Progenitor cell of endocrine pancreas (in vitro differentiated cells): ENCODE data around the gene CDH18. TPM values are rescaled to one million over a fixed set of nuclear protein-coding genes. Genes with fewer than 3 reads are reported as not detected.
"Not testable (repeated sequence)": the region's sequence is repeated elsewhere in the genome, so short reads cannot be mapped to it uniquely, and the experiment has no call there.

Source experiments
- DNase-seq: peaks from one replicate; pipeline ENCODE4 v3.0.0; 2021; ENCODE audit warnings: low spot score; ENCODE audit not compliant: unreplicated experiment
- H3K27ac Mint-ChIP-seq: 2 replicates; pipeline ENCODE4 v1.8.0; 2021; ENCODE audit warnings: mild to moderate bottlenecking, moderate library complexity, mixed read lengths
- H3K27me3 Mint-ChIP-seq: 2 replicates; pipeline ENCODE4 v1.8.0; 2021; ENCODE audit warnings: mixed read lengths
- H3K36me3 Mint-ChIP-seq: 2 replicates; pipeline ENCODE4 v1.8.0; 2022; ENCODE audit warnings: mixed read lengths; ENCODE audit not compliant: insufficient read depth
- H3K4me1 Mint-ChIP-seq: 2 replicates; pipeline ENCODE4 v1.8.0; 2021; ENCODE audit warnings: low read depth, mixed read lengths
- H3K4me3 Mint-ChIP-seq: 2 replicates; pipeline ENCODE4 v1.8.0; 2021; ENCODE audit warnings: low read depth, mild to moderate bottlenecking, moderate library complexity, mixed read lengths
- H3K9me3 Mint-ChIP-seq: 2 replicates; pipeline ENCODE4 v1.8.0; 2021; ENCODE audit warnings: low read depth, mixed read lengths
- total RNA-seq: library from RNA; stranded (reverse); gene quantifications from 2 replicates; pipeline ENCODE4 v1.2.1, GENCODE V29; 2021
- TF ChIP-seq, protein P1 (sequence below): fragments of 200-600 bp; sonication (generic); IDR thresholded peaks from one replicate; pipeline ENCODE4 v1.5.0; 2021; ENCODE audit warnings: antibody characterized with exemption, mild to moderate bottlenecking; ENCODE audit not compliant: unreplicated experiment

CDH18 gene
- total RNA-seq, 1 donor from 2014 or later, result 1.9 TPM

DNA sequence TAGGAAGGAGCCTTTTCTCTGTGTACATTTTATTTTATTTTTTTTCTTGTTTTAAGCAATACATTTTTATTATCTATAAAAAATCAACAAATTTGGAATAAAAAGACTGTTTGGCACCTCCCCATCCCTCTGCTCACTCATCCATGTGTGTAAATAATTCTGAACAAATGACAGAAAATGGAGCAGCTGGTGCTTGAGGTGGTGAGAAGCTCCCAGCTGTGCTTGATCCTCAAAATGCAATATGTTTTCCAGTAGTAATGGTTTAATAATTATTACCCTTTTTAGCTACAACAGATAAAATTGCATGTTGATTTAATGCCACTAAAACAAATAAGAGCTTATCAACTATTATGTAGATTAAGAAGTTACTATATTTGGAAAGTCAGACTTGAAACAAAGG is 132.5 kb downstream of the CDH18 start:
- Mint-ChIP-seq H3K9me3 (no peaks in the 10 kb centered on the region), H3K4me3 (no peak overlapping the region), H3K27ac (no peak overlapping the region), H3K27me3 (no peaks in the 10 kb centered on the region), H3K4me1 (no peaks in the 10 kb centered on the region), H3K36me3 (no peaks in the 10 kb centered on the region)
- no peak for DNase-seq
- TF ChIP-seq, protein P1, sequence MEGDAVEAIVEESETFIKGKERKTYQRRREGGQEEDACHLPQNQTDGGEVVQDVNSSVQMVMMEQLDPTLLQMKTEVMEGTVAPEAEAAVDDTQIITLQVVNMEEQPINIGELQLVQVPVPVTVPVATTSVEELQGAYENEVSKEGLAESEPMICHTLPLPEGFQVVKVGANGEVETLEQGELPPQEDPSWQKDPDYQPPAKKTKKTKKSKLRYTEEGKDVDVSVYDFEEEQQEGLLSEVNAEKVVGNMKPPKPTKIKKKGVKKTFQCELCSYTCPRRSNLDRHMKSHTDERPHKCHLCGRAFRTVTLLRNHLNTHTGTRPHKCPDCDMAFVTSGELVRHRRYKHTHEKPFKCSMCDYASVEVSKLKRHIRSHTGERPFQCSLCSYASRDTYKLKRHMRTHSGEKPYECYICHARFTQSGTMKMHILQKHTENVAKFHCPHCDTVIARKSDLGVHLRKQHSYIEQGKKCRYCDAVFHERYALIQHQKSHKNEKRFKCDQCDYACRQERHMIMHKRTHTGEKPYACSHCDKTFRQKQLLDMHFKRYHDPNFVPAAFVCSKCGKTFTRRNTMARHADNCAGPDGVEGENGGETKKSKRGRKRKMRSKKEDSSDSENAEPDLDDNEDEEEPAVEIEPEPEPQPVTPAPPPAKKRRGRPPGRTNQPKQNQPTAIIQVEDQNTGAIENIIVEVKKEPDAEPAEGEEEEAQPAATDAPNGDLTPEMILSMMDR, result no peak

DNA sequence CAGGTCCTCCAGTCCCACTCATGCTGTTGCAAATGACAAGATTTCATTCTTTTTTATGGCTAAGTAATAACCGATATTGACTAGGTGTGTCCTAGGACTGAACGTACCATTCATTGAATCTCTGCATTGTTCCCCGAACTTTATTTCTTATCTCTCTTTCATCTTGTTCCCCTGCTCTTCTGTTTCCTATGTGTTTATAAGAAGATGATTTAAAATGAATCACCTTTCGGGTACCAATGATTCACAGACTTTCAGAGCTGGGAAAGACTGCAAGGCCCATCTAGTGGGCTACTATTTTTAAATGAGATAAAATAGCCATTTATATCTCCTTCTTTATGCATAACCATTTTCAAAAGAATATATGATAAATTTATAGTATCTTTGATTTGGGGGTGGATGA is 133.0 kb downstream of the CDH18 start:
- DNase-seq, result no peak
- H3K27ac Mint-ChIP-seq, result no peak overlapping the region
- H3K27me3 Mint-ChIP-seq, result no peaks in the 10 kb centered on the region
- no peaks in the 10 kb centered on the region for H3K4me1 Mint-ChIP-seq
- TF ChIP-seq, protein P1, result no peak
- no peak overlapping the region for H3K4me3 Mint-ChIP-seq
- no peaks in the 10 kb centered on the region for H3K9me3 Mint-ChIP-seq
- H3K36me3 Mint-ChIP-seq, result no peaks in the 10 kb centered on the region

DNA sequence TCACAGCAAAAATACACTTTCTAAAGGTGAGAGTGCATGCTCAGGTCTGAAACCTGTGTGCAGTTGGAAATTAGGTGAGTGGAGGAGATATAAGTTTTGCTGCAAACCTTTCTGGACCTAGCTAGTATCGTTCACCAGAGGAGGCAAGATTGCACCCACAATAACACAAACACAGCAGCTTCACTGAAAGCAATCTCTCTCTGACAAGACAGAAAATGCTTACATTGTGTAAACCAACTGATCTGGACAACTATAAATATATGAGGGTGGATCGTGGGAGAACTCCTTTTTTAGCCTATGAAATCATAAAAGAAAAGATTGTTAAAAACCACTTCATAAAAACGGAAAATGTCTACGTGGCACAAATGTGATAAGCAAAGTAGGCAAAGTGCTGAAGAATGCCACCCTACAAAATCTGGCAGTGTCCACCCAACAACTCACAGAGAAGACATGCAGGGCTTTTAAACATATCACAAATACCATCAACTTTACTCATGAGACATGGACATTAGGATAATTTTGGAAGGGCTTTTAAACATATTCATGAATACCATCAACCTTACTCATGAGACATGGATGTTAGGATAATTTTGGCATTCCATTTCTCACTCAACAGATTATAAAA is 134.3 kb downstream of the CDH18 start:
- H3K27ac Mint-ChIP-seq, result no peak overlapping the region
- TF ChIP-seq, protein P1, result no peak
- H3K9me3 Mint-ChIP-seq, result no peaks in the 10 kb centered on the region
- no peak for DNase-seq
- H3K36me3 Mint-ChIP-seq, result no peaks in the 10 kb centered on the region
- H3K27me3 Mint-ChIP-seq, result no peaks in the 10 kb centered on the region
- no peak overlapping the region for H3K4me3 Mint-ChIP-seq
- H3K4me1 Mint-ChIP-seq, result no peaks in the 10 kb centered on the region

DNA sequence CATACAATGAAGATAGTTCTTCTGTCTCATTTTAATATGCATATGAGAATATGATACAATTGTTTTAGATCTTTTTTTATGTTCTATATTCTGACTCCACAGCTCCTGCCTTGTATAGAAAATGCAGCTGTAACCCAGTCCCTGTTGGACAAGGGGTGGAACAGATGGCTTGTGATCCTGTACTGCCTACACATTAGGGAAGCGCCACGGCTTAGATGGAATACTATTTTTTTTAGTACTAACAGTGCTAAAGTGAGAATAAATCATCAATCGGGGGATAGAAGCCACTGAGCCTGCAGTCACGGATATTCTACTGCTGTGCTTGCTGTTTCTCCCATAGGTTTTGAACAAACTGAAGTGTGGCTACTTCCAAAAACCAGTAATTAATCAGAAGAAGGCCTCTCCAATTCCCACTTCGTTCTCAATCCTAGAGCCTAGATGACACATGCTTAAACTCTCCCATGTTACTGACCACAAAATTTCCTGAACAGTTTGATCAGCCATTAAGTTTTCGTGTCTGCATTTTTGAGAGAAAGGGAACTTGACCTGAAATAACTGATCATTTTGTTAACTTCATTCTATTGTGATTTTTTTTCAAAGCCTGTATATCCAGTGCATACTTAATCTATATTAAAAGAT is 150.3 kb downstream of the CDH18 start:
- Mint-ChIP-seq H3K4me3 (no peak overlapping the region), H3K9me3 (peaks cover 20% of the 10 kb centered on the region), H3K27ac (no peak overlapping the region), H3K36me3 (peaks cover 3% of the 10 kb centered on the region), H3K4me1 (no peaks in the 10 kb centered on the region), H3K27me3 (no peaks in the 10 kb centered on the region)
- TF ChIP-seq, protein P1, result no peak
- DNase-seq, result no peak

DNA sequence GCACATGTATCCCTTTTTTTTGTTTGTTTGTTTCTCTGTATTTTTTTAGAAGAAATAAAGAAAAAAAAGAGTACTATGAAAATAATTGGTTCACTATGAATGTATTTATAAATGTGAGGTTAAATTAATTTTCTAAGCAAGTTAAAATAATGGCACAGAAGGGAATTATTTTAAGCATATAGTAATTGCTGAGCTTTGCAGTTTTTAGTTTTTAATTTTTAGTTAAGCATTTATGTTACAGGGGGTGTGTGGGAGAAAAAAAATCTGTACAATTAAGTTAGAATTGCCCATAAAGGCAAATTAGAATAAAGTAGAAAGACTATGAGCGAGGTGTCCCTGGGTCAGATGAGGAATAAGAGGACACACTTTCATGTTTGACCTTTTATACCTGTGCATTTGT is 152.6 kb downstream of the CDH18 start:
- no peak for DNase-seq
- H3K4me3 Mint-ChIP-seq, result no peak overlapping the region
- H3K36me3 Mint-ChIP-seq, result peaks cover 3% of the 10 kb centered on the region
- peaks cover 26% of the 10 kb centered on the region for H3K9me3 Mint-ChIP-seq
- H3K4me1 Mint-ChIP-seq, result no peaks in the 10 kb centered on the region
- no peaks in the 10 kb centered on the region for H3K27me3 Mint-ChIP-seq
- TF ChIP-seq, protein P1, result no peak
- no peak overlapping the region for H3K27ac Mint-ChIP-seq

DNA sequence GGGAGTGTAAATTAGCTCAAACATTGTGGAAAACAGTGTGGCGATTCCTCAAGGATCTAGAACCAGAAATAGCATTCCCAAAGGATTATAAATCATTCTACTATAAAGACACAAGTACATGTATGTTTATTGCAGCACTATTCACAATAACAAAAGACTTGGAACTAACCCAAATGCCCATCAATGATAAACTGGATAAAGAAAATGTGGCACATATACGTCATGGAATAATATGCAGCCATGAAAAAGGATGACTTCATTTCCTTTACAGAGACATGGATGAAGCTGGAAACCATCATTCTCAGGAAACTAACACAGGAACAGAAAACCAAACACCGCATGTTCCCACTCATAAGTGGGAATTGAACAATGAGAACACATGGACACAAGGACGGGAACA is 175.3 kb downstream of the CDH18 start:
- H3K4me1 Mint-ChIP-seq, H3K9me3 Mint-ChIP-seq, H3K36me3 Mint-ChIP-seq, H3K27ac Mint-ChIP-seq, H3K4me3 Mint-ChIP-seq, DNase-seq, H3K27me3 Mint-ChIP-seq: not testable (repeated sequence)
